Tibial nerve (tissue), 4 donors: ENCODE data around the gene C12orf75.

Experiments used
- CTCF ChIP-seq, 5 experiments: fragments of 200-600 bp in 3 of 5; fragments of 450-650 bp in 2 of 5; sonication (generic) in 3 of 5; IDR thresholded peaks; one replicate each; pipeline ENCODE4 v1.5.1; 2016 to 2019; ENCODE audit warnings: antibody characterized with exemption in 5 of 5, mild to moderate bottlenecking in 3 of 5, moderate library complexity in 2 of 5
- EP300 ChIP-seq, 2 donors: sonication (generic); formaldehyde crosslinking; IDR thresholded peaks; one replicate each; pipeline ENCODE4 v1.6.1; 2017; ENCODE audit warnings: antibody characterized with exemption in 2 of 2, mild to moderate bottlenecking in 1 of 2
- POLR2A ChIP-seq, 2 donors: fragments of 450-650 bp; IDR thresholded peaks; one replicate each; pipeline ENCODE4 v1.6.1; 2017; ENCODE audit warnings: antibody characterized with exemption in 2 of 2, mild to moderate bottlenecking in 2 of 2, moderate library complexity in 2 of 2

- TF ChIP-seq CTCF (IDR thresholded peaks at IDR 0.05) (no peak), POLR2A (IDR thresholded peaks at IDR 0.05) (no peak), EP300 (IDR thresholded peaks at IDR 0.05) (no peak)
Measured at GRCh38 chr12:105393587-105393986, 63.1 kb downstream of the C12orf75 start.
